Endothelial cell of hepatic sinusoid (primary cell): ENCODE data around the gene TMEM204.

Source experiments
- in situ Hi-C: cut with HindIII; loops from 2 replicates; pipeline ENCODE4 v1.10.0; 2017; ENCODE audit warnings: low sequenced_read_pairs

TMEM204 gene

GRCh38 chr16:1518626-1519135 lies 14.8 kb upstream of the TMEM204 start:
- in situ Hi-C loops, result no loop called here

DNA sequence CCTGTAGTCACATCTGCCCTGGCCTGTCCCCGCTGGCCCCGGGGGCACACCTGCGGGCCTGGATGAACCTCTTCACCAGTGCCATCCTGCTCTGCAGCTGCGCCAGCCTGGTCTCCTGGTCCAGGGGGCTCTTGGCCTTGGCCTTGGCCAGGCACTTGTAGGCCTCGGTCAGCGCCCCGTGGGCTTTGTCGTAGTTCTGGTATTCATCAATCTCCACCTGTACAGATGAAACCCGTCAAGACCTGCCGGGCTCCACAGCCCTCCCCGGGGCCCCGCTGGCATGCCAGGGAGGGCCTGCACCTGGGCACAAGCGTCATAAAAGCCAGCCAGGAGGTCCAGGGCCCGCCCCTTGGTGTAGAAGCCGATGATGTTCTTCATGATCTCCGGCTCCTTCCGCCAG lies 13.6 kb upstream of the TMEM204 start:
- in situ Hi-C loops, result no loop called here

GRCh38 chr16:1520461-1520860 lies 13.0 kb upstream of the TMEM204 start:
- in situ Hi-C loops, result no loop called here

GRCh38 chr16:1523581-1524245 lies 9.8 kb upstream of the TMEM204 start:
- in situ Hi-C loops, result no loop called here

- in situ Hi-C loops, result no loop called here
Observed at GRCh38 chr16:1524366-1524765, 9.1 kb upstream of the TMEM204 start.

- in situ Hi-C loops, result no loop called here
Observed at GRCh38 chr16:1525871-1526607, 7.4 kb upstream of the TMEM204 start.

GRCh38 chr16:1526608-1527555 lies 6.6 kb upstream of the TMEM204 start:
- in situ Hi-C loops, result no loop called here

DNA sequence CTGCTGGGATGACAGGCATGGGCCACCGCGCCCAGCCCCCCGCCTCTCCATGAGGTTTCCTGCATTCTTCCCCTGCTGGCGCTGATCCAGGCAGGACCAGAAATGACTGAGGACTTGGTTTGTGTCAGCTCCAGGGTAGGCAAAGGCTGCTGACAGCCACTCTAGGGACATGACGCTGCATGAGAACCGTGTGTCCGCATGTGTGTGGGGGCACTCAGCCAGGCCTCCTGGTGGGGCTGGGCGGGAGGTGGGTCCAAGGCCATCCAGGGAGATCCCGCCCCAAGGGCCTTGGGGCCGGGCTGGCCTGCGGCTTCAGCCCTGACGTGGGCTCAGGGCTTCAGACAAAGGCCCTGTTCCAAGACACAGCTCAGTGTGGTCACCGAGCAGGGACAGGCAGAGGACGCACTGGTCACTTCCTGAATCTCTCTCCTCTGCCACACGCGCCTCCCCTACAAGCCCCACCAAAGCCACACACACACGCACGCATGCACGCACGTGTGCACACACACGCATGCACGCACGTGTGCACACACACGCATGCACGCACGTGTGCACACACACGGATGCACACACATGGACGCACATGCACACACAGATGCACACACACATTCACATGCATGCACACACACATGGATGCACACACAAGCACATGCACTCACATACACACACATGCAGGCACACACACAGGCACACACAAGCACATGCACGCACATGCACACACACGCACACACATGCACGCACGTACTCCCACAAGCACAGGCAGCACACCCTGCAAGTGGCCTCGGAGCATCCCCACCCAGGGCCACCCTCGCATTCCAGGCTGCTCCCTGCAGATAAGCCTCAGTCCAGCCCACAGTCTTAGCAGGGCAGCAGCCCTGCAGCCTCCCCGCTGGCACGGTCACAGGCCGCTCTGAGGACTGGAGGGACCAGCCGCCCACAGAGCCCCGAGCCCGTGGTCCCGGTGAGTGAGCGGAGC lies 5.3 kb upstream of the TMEM204 start:
- in situ Hi-C loops, result no loop called here

DNA sequence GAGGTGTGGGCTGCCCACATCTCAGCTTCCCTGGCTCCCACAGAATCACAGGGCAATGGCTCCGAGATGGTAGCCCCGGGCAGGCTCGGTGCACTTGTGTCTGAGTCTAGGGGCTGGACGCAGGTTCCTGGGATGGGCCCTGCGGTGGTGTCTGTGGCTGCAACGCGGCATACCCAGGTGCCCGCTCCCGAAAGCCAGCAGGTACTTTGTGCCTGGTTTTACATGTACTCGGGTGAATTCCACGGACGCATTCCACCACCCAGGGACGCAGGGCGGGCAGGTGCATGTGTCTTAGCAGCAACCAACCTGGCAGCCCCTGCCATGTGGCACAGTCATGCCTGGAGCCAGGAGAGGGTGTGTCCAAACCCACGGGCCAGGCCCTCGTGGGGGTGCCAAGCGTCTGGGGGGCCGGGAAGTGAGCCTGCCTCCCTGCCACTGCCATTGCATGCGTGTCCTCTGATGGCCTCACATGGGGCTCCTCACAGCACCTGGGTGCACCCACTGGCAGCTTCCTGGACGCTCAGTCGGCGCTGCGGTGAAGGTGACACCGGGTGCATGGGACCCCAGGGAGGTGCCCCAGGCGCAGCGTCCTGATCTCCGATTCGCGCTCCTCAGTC lies 4.4 kb upstream of the TMEM204 start:
- in situ Hi-C loops, result no loop called here

- in situ Hi-C loops, result no loop called here
Observed at GRCh38 chr16:1530349-1530882, 3.0 kb upstream of the TMEM204 start.

DNA sequence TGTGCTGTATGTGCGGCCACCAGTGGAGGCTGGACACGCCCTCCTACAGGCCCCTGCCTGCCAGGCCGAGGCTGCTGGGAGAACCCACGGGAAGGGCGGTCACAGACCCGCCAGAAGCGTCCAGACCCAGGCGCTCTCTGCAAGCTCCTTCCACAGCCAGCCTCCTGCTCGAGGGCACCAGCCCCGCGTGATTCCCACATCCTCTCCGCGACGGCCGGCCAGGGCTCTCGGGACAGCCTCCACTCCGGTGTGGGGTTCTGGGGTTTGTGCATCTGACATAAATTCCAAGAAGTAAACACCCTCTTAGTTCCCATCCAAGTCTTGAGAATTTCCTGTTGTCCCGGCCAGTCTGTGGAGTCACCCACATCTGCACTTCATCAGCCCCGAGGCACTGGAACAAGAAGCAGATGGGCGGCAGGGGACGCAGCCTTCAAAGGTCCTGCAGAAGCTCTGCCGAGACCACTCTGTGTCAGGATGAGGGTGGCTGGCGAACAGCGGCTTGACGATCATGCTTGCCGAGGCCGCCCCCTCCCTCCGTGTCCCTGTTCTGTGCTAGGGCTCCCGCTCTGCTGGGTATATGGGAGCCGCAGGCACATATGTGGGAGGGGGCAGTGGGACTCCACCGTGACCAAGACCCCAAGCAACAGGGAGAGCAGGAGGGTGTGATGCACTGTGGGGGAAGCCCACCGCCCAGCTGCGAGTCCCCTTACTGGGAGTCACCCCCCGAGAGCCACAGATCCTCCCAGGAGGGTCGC lies 2.4 kb upstream of the TMEM204 start:
- in situ Hi-C loops, result no loop called here

GRCh38 chr16:1531638-1531910 lies 1.9 kb upstream of the TMEM204 start:
- in situ Hi-C loops, result no loop called here

GRCh38 chr16:1532081-1532760 lies 1.2 kb upstream of the TMEM204 start:
- in situ Hi-C loops, result no loop called here

DNA sequence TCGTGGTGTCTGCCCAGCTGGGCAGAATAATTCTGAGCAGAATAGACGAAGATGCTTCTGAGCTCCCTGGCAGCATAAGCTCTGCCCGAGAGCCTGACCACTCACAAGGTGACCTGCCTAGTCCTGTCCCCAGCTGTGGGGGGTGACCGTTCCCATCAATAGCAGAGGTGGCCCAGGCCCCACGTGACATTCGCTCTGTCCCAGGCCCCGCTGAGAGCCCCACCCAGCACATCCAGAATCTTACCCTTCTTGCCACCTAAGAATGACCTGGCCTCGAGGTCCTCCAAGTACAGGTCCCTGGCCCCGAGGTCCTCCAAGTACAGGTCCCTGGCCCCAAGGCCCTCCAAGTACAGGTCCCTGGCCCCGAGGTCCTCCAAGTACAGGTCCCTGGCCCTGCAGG lies 695 bp upstream of the TMEM204 start:
- in situ Hi-C loops, result no loop called here

- in situ Hi-C loops, result no loop called here
Observed at GRCh38 chr16:1534021-1535020, 855 bp downstream of the TMEM204 start.

- in situ Hi-C loops, result no loop called here
Observed at GRCh38 chr16:1535391-1536291, 2.2 kb downstream of the TMEM204 start.
